Measurements from ENCODE around the gene KDM6B.

GRCh38 chr17:7859028-7859427 lies 25.0 kb downstream of the KDM6B start:
- TF ChIP-seq CTCF (IDR thresholded peaks at IDR 0.05; ENCODE audit: poor library complexity, severe bottlenecking) (no peak), REST (IDR thresholded peaks at IDR 0.05; ENCODE audit: borderline replicate concordance) (no peak), POLR2AphosphoS5 (IDR thresholded peaks at IDR 0.05) (no peak), EP300 (conservative IDR thresholded peaks at IDR 0.05; ENCODE audit: poor library complexity, severe bottlenecking) (no peak), EZH2 (IDR thresholded peaks at IDR 0.05; ENCODE audit: borderline replicate concordance, insufficient read depth, low read length, poor library complexity, severe bottlenecking) (no peak), SMC3 (conservative IDR thresholded peaks at IDR 0.05; ENCODE audit: poor library complexity) (no peak), TAF1 (IDR thresholded peaks at IDR 0.05; ENCODE audit: low read depth) (no peak), MXI1 (conservative IDR thresholded peaks at IDR 0.05; ENCODE audit: poor library complexity, severe bottlenecking) (no peak)

Data from neural cell (in vitro differentiated cells).